ENCODE measurements around the gene SEZ6L.
A peak's percentile ranks its signal among the peaks of the same experiment; 100 is the strongest.

Gene SEZ6L

DNA sequence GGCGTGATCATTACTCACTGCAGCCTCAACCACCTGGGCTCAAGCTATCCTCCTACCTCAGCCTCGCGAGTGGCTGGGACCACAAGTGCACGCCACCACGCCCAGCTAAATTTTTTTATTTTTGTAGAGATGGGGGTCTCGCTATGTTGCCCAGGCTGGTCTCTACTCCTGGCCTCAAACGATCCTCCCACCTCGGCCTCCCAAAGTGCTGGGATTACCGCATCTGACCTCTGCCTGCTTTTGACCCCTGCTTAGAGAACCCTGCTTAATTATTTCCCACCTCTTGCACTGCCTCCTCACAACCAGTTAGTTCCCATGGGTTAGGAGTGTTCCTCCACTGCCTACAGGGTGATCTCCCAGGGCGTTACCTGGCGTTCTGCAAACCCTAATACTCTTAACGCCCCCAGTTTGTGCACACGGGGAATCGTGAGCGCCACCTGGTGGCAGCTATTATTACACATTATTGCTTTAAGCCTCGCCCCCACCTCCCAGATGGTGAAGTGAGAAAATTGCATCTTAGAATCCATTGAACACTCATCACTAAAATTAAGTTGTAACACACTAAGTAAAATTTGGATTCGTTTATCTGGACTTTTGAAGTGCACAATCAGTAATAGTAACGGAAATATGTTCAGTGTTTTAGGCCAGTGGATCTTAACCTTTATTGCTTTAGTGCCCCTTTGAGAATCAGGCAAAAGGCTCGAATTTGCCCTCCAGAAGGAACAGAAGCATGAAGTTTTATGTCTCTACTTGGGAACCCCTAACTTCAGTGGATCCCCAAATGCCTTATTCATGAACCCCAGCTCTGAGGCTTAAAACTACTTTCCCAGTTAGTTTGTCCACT is 198.4 kb downstream of the SEZ6L start:
- peak; percentile 76 for DNase-seq
- Mint-ChIP-seq H3K4me3 (no peak overlapping the region), H3K27ac (no peak overlapping the region), H3K4me1 (no peaks in the 10 kb centered on the region), H3K9me3 (no peaks in the 10 kb centered on the region), H3K27me3 (peaks cover 18% of the 10 kb centered on the region), H3K36me3 (no peaks in the 10 kb centered on the region)
- CTCF ChIA-PET: interaction anchor here (0.6 to 5.1 kb wide), 20 partner anchors 8 to 284 kb away, joined by 3 to 54 read pairs (median 4); no protein-coding TSS in a partner anchor

DNA sequence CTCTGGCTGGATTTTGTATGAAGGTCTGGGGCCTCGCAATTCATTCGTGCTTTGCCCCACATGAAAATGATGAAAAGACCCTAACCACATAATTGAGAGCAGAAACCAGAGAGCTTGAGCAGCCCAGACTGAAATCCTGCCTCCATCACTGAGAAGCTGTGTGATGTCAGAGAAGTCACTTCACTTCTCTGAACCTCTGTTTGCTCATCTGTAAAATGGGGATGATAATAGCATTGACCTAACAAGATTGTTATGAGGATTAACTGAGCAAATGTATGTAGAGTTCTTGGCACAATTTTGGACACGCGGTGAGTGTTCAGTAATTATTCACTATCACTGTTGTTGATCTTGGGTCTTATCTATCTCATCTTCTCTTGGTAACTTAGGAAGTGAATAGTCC is 203.6 kb downstream of the SEZ6L start:
- CTCF ChIA-PET: interaction anchor here (1.2 kb wide), 1 partner anchor 12 kb away, joined by 4 read pairs; no protein-coding TSS in a partner anchor
- H3K36me3 Mint-ChIP-seq: no peaks in the 10 kb centered on the region
- H3K27ac Mint-ChIP-seq: no peak overlapping the region

DNA sequence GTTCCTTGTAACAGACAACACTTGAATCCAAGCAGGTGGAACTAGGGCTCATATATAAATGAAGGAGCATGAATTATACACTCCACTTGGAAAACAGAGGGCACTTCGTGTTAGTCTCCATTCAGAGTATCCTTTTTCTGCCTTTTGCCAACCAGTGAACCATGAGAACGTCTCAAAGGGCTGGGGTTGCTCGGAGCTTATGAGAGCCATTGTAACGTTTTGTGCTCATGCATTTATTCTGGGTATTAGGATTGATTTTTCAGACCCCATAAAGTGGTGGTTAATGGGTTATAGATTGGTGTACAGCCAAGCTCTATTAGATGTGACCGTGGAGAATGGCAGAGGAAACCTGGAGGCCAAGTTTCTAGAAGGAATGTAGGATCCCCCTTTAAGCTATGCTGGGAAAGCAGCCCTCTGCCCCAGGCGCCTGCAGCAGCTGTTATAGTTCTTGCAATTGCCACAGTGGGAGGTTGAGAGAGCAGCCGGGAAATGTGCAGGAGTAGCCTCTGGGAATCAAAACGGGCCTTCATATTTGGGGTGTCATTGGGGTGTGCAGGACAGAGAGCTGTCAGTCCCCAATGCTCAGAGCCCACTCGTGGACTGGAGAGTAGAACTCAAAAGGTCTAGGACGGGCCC is 205.2 kb downstream of the SEZ6L start:
- DNase-seq: no peak
- CTCF ChIA-PET: interaction anchor here (2.9 kb wide), 1 partner anchor 9 kb away, joined by 18 read pairs; no protein-coding TSS in a partner anchor
- H3K4me1 Mint-ChIP-seq: peaks cover 5% of the 10 kb centered on the region
- H3K27me3 Mint-ChIP-seq: peaks cover 62% of the 10 kb centered on the region
- H3K4me3 Mint-ChIP-seq: no peak overlapping the region
- no peaks in the 10 kb centered on the region for H3K9me3 Mint-ChIP-seq
- no peak overlapping the region for H3K27ac Mint-ChIP-seq
- H3K36me3 Mint-ChIP-seq: no peaks in the 10 kb centered on the region

More for the DNA sequence above, 203.6 kb downstream of the SEZ6L start:
- Mint-ChIP-seq H3K4me3 (no peak overlapping the region), H3K4me1 (peaks cover 5% of the 10 kb centered on the region), H3K27me3 (peaks cover 45% of the 10 kb centered on the region), H3K9me3 (no peaks in the 10 kb centered on the region)
- DNase-seq: no peak

DNA sequence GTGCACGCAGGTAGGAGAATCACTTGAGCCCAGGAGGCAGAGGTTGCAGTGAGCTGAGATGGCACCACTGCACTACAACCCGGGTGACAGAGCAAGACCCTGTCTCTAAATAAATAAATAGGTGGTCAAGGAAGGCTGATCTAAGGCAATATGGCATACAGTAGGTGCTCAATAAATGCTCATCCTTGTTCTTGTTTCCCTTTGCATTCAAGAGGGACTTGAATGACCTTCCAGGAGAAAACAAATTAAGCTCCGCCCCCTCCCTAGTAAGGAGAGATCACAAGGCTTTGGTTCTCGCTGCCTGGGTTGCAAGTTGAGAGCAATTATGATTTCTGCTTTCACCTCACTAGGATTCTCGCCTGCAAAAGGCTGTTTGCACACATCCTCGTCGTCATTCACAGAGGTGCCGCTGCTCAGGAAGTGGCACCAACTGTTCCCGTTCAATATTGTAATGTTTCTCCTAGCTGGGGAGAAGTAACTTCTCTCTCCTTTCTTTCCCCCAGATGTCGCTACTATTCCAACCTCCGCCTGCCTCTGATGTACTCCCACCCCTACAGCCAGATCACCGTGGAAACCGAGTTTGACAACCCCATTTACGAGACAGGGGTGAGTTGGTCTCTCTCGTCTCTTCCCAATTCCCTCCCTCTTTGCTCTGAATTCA is 208.0 kb downstream of the SEZ6L start:
- Mint-ChIP-seq H3K9me3 (no peaks in the 10 kb centered on the region), H3K4me1 (peaks cover 5% of the 10 kb centered on the region), H3K36me3 (no peaks in the 10 kb centered on the region), H3K27ac (no peak overlapping the region), H3K4me3 (no peak overlapping the region), H3K27me3 (peaks cover 64% of the 10 kb centered on the region)
- CTCF ChIA-PET: interaction anchor here (0.6 to 1.8 kb wide), 4 partner anchors 11 to 85 kb away, joined by 3 to 11 read pairs (median 4); no protein-coding TSS in a partner anchor
- no peak for DNase-seq

DNA sequence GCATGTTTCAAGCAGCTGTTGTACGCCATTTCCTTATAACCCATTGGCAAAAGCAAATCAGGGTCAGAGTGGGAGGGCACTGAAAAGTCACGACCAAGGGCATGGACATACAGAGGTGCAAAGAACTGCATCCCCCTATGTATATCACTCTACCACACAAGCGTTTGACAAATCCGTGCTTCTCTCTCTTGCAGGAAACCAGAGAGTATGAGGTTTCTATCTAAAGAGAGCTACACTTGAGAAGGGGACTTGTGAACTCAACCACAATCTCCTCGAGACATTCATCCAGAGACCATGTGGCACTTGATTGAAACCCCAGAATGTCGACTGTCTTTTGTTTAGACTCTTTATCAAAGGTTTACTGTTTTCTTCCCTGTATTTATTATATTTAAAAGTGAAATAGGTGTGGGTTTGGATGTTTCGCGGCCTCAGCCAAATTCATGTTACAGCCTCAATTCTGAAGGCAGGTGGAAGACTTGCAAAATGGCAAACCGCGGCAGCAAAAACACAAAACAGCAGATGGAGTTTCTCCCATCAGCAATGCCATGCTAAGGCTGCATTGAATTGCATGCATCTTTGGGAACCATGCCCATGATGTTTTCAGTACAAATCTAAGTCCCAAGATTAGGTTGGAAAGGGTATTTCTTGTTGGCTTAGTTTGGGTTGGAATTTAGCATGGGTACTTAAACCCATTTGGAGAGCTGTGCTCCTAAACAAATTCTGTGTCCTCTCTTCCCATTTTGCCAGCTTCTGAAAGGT is 211.0 kb downstream of the SEZ6L start:
- no peaks in the 10 kb centered on the region for H3K36me3 Mint-ChIP-seq
- no peak overlapping the region for H3K4me3 Mint-ChIP-seq
- no peak overlapping the region for H3K27ac Mint-ChIP-seq
- CTCF ChIA-PET: interaction anchor here (1.3 to 2.2 kb wide), 4 partner anchors 11 to 81 kb away, joined by 3 to 9 read pairs (median 6); no protein-coding TSS in a partner anchor
- peaks cover 77% of the 10 kb centered on the region for H3K27me3 Mint-ChIP-seq
- DNase-seq: no peak
- H3K4me1 Mint-ChIP-seq: peaks cover 5% of the 10 kb centered on the region
- H3K9me3 Mint-ChIP-seq: no peaks in the 10 kb centered on the region

DNA sequence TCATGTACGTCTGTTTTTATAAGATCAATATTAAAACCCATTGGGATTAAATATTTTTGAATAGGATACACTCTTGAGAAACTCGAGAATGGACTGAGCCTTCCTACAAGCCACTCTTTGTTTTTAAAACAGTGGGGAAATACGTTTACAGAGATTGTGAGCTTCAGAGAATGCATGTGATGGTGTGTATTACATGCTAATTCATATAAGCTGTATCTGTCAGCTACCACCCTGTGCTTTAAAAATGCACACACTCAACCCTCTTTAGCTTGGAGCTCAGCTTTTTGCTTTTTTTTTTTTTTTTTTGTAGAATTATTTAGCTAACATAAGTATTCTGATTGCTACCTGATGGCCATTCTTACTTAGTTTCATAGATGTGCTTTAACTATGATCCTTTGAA is 213.5 kb downstream of the SEZ6L start:
- DNase-seq: no peak
- H3K27me3 Mint-ChIP-seq: peaks cover 74% of the 10 kb centered on the region
- H3K9me3 Mint-ChIP-seq: no peaks in the 10 kb centered on the region
- H3K4me3 Mint-ChIP-seq: no peak overlapping the region
- H3K36me3 Mint-ChIP-seq: no peaks in the 10 kb centered on the region
- no peaks in the 10 kb centered on the region for H3K4me1 Mint-ChIP-seq
- CTCF ChIA-PET: interaction anchor here (2.7 kb wide), 1 partner anchor 16 kb away, joined by 19 read pairs; no protein-coding TSS in a partner anchor
- H3K27ac Mint-ChIP-seq: no peak overlapping the region

DNA sequence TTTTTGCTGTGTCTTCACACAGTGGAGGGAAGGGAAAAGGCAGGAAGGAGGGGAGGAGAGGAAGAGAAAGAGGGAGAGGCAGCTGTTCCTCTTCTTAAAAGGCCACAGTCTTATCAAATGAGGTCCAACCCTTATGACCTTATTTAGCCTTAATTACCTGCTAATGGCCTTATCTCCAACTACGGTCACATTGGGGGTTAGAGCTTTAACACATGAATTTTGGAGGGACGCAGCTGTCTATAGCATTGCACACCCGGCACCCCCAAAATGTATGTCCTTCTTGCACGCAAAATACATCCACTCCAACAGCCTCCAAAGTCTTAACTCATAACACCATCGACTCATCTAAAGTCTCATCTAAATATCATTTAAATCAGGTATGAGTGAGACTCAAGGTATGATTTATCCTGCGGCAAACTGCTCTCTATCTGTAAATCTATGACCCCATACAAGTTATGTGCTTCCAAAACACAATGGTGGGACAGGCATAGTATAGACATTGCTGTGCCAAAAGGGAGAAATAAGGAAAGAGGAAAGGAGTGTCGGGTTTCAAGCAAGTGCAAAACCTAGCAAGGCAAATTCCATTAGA is 214.8 kb downstream of the SEZ6L start:
- no peaks in the 10 kb centered on the region for H3K36me3 Mint-ChIP-seq
- H3K4me1 Mint-ChIP-seq: no peaks in the 10 kb centered on the region
- H3K4me3 Mint-ChIP-seq: no peak overlapping the region
- DNase-seq: no peak
- no peak overlapping the region for H3K27ac Mint-ChIP-seq
- H3K27me3 Mint-ChIP-seq: peaks cover 68% of the 10 kb centered on the region
- no peaks in the 10 kb centered on the region for H3K9me3 Mint-ChIP-seq
- CTCF ChIA-PET: interaction anchor here (2.7 kb wide), 1 partner anchor 17 kb away, joined by 19 read pairs; no protein-coding TSS in a partner anchor

DNA sequence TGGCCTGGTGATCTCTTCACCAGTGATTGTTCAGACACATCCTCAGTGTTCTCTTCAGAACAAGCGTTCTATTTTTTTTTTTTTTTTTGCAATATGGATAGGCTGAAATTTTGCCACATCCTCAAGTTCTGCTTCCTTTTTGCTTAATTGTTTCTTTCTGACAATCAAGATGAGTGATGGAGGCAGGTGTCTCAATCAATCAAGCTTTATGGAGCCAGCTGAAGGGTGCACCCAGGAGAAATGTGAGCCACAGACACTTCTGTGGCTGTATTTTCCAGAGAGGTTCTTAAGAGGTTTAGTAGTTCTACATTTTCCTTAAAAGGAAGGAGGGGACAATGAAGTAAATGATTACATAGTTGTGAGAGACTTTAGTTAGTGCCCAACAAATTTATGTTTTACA is 215.9 kb downstream of the SEZ6L start:
- H3K4me1 Mint-ChIP-seq: no peaks in the 10 kb centered on the region
- H3K36me3 Mint-ChIP-seq: no peaks in the 10 kb centered on the region
- H3K4me3 Mint-ChIP-seq: no peak overlapping the region
- no peak for DNase-seq
- no peak overlapping the region for H3K27ac Mint-ChIP-seq
- H3K27me3 Mint-ChIP-seq: peaks cover 63% of the 10 kb centered on the region
- CTCF ChIA-PET: no interaction called here
- H3K9me3 Mint-ChIP-seq: no peaks in the 10 kb centered on the region

DNA sequence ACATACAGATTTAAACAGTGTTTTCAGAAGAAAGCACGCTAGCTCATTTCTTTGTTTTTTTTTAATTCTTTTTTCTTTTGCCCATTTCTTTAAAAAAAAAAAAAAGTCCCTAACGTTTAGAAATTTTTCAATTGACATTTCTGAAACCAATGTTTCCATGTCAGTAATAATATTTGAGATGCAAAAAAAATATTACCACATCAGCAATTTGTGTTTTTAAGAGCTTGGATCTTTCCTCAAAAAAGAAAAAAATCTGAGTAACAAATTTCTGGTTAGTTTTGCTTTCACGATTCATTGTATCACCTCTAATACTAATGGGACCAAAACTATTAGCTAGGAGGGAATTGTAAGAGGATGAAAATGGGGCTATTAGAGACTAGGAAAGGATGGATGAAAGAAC is 219.9 kb downstream of the SEZ6L start:
- CTCF ChIA-PET: no interaction called here
- H3K4me1 Mint-ChIP-seq: no peaks in the 10 kb centered on the region
- DNase-seq: no peak
- no peak overlapping the region for H3K27ac Mint-ChIP-seq
- H3K4me3 Mint-ChIP-seq: no peak overlapping the region
- no peaks in the 10 kb centered on the region for H3K36me3 Mint-ChIP-seq
- H3K9me3 Mint-ChIP-seq: no peaks in the 10 kb centered on the region
- H3K27me3 Mint-ChIP-seq: peaks cover 42% of the 10 kb centered on the region

DNA sequence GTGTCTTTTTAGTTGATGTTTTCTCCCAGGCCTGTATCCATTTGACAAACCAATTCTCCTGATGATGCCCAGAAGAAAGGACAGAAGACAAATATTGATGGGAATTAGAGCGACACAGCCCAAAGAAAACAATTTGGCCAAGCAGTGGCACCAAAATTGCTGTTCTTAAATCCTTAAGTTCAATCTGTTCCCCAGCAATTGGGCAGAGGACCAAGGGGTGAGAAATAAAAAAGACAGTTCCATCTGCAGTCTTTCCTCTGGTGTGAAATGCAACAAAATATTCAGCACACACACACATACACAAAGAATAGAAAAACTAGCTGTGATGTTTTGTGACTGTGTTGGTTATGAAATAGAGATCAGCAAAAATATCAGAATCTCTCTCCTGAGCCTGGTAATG is 221.8 kb downstream of the SEZ6L start:
- CTCF ChIA-PET: interaction anchor here (1.2 kb wide), 1 partner anchor 70 kb away, joined by 3 read pairs; no protein-coding TSS in a partner anchor
- Mint-ChIP-seq H3K4me1 (no peaks in the 10 kb centered on the region), H3K4me3 (no peak overlapping the region), H3K36me3 (no peaks in the 10 kb centered on the region), H3K27me3 (peaks cover 39% of the 10 kb centered on the region), H3K27ac (no peak overlapping the region), H3K9me3 (no peaks in the 10 kb centered on the region)
- DNase-seq: no peak

DNA sequence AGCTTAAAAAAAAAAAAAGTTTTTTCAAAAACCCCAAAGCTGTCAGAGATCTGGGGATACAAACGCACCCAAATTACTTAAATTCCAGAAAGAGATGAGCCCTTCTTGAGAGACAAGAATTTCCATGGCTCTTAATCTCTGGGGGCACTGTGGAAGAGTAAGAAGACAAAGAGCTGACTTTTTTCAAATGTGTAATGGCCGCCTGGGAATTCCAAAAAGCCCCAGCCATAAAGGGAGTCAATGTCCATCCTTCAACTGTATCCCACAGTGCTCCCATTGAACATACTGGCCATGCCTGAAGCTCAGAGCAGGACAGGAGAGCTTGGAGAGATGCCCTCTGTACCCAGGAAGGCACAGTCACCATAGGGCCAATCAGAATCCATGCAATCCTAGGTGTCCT is 222.4 kb downstream of the SEZ6L start:
- DNase-seq: no peak
- Mint-ChIP-seq H3K27me3 (peaks cover 37% of the 10 kb centered on the region), H3K27ac (no peak overlapping the region), H3K36me3 (no peaks in the 10 kb centered on the region), H3K4me3 (no peak overlapping the region), H3K9me3 (no peaks in the 10 kb centered on the region), H3K4me1 (no peaks in the 10 kb centered on the region)
- CTCF ChIA-PET: interaction anchor here (1.2 kb wide), 1 partner anchor 69 kb away, joined by 3 read pairs; no protein-coding TSS in a partner anchor

DNA sequence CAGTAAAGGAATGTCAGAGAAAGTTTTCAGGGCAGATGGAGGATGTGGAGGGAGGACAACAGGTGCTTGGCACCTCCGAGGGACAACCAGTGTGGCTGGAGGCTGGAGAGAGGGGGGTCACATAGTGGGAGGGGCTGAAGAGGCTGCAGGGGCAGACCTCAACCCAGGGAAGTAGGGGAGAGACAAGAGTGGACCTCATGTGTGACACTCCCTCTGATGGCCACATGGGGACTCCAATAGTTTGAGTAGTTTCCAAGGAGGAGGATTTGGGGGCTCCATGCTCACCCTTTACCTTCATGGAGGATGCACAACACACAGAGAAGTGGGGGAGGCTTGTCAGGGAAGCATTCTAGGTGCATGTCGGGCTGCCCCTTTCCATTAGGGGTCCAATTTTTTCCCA is 224.7 kb downstream of the SEZ6L start:
- Mint-ChIP-seq H3K4me1 (no peaks in the 10 kb centered on the region), H3K9me3 (no peaks in the 10 kb centered on the region), H3K27me3 (peaks cover 24% of the 10 kb centered on the region), H3K4me3 (no peak overlapping the region), H3K27ac (no peak overlapping the region), H3K36me3 (no peaks in the 10 kb centered on the region)
- no peak for DNase-seq
- CTCF ChIA-PET: no interaction called here

DNA sequence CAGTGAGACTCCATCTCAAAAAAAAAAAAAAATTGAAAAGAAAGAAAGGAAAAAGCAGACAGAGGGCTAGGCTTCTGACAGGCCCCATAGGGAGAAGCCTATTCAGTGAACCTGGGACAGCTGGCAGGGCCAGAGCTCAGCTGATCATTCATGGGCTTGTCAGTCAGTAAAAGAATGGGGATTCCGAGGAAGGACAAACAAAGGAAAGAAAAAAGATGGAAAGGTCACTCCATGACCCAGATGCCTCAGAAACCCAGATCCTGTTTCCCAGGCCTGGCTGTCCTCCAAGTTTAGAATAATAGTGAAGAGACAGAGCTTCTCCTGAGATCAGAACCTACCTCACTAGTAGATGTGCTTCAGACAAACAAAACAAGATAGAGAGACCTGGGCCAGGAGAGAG is 225.5 kb downstream of the SEZ6L start:
- no peak overlapping the region for H3K27ac Mint-ChIP-seq
- no peaks in the 10 kb centered on the region for H3K4me1 Mint-ChIP-seq
- peaks cover 20% of the 10 kb centered on the region for H3K27me3 Mint-ChIP-seq
- no peak overlapping the region for H3K4me3 Mint-ChIP-seq
- CTCF ChIA-PET: interaction anchor here (0.7 to 7.4 kb wide), 4 partner anchors 10 to 67 kb away, joined by 3 to 59 read pairs (median 6); no protein-coding TSS in a partner anchor
- H3K9me3 Mint-ChIP-seq: no peaks in the 10 kb centered on the region
- H3K36me3 Mint-ChIP-seq: no peaks in the 10 kb centered on the region
- DNase-seq: no peak
